Measurements from ENCODE around the gene ADSS2.
"Not testable (repeated sequence)": the region's sequence is repeated elsewhere in the genome, so short reads cannot be mapped to it uniquely, and the experiment has no call there.

ADSS2 gene

GRCh38 chr1:244397131-244397530, 54.6 kb downstream of the ADSS2 start:
- no peak for DNase-seq (ENCODE audit: low read depth in 2 of 2, low spot score in 1 of 2)

- DNase-seq (ENCODE audit: low read depth in 2 of 2, low spot score in 1 of 2) = no peak
Observed at GRCh38 chr1:244395965-244396364, 55.7 kb downstream of the ADSS2 start.

GRCh38 chr1:244394826-244395765, 56.6 kb downstream of the ADSS2 start:
- DNase-seq (ENCODE audit: low read depth in 2 of 2, low spot score in 1 of 2) = no peak

GRCh38 chr1:244394346-244394745, 57.4 kb downstream of the ADSS2 start:
- DNase-seq (ENCODE audit: low read depth in 2 of 2, low spot score in 1 of 2) = no peak

GRCh38 chr1:244393604-244394176, 58.0 kb downstream of the ADSS2 start:
- no peak for DNase-seq (ENCODE audit: low read depth in 2 of 2, low spot score in 1 of 2)

- no peak for DNase-seq (ENCODE audit: low read depth in 2 of 2, low spot score in 1 of 2)
Observed at GRCh38 chr1:244391761-244392160, 59.9 kb downstream of the ADSS2 start.

- no peak for DNase-seq (ENCODE audit: low read depth in 2 of 2, low spot score in 1 of 2)
Observed at GRCh38 chr1:244388961-244389360, 62.7 kb downstream of the ADSS2 start.

GRCh38 chr1:244387415-244387814, 64.3 kb downstream of the ADSS2 start:
- DNase-seq (ENCODE audit: low read depth in 2 of 2, low spot score in 1 of 2) = no peak

GRCh38 chr1:244386595-244386994, 65.1 kb downstream of the ADSS2 start:
- DNase-seq (ENCODE audit: low read depth in 2 of 2, low spot score in 1 of 2) = no peak

GRCh38 chr1:244384066-244384465, 67.6 kb downstream of the ADSS2 start:
- no peak for DNase-seq (ENCODE audit: low read depth in 2 of 2, low spot score in 1 of 2)

GRCh38 chr1:244383278-244383884, 68.3 kb downstream of the ADSS2 start:
- DNase-seq (ENCODE audit: low read depth in 2 of 2, low spot score in 1 of 2) = no peak

GRCh38 chr1:244381878-244382565, 69.7 kb downstream of the ADSS2 start:
- DNase-seq (ENCODE audit: low read depth in 2 of 2, low spot score in 1 of 2) = no peak

GRCh38 chr1:244376126-244376525, 75.6 kb downstream of the ADSS2 start:
- DNase-seq (ENCODE audit: low read depth in 2 of 2, low spot score in 1 of 2) = no peak

- no peak for DNase-seq (ENCODE audit: low read depth in 2 of 2, low spot score in 1 of 2)
Observed at GRCh38 chr1:244375051-244375450, 76.7 kb downstream of the ADSS2 start.

GRCh38 chr1:244374484-244374883, 77.2 kb downstream of the ADSS2 start:
- not testable (repeated sequence) for DNase-seq (ENCODE audit: low read depth in 2 of 2, low spot score in 1 of 2)

GRCh38 chr1:244371242-244372141, 80.2 kb downstream of the ADSS2 start:
- DNase-seq (ENCODE audit: low read depth in 2 of 2, low spot score in 1 of 2) = no peak

GRCh38 chr1:244370060-244370637, 81.6 kb downstream of the ADSS2 start:
- no peak for DNase-seq (ENCODE audit: low read depth in 2 of 2, low spot score in 1 of 2)

GRCh38 chr1:244369256-244370057, 82.3 kb downstream of the ADSS2 start:
- DNase-seq (ENCODE audit: low read depth in 2 of 2, low spot score in 1 of 2) = no peak

GRCh38 chr1:244368279-244368678, 83.4 kb downstream of the ADSS2 start:
- DNase-seq (ENCODE audit: low read depth in 2 of 2, low spot score in 1 of 2) = no peak
